ELR (cell line): ENCODE measurements around the gene BRI3BP.
A peak's percentile ranks its signal among the peaks of the same experiment; 100 is the strongest.
"Not testable (repeated sequence)": the region's sequence is repeated elsewhere in the genome, so short reads cannot be mapped to it uniquely, and the experiment has no call there.

Experiments
- DNase-seq: peaks from one replicate; pipeline ENCODE4 v3.0.0-alpha.2; 2015; ENCODE audit warnings: low read depth

The BRI3BP gene

DNA sequence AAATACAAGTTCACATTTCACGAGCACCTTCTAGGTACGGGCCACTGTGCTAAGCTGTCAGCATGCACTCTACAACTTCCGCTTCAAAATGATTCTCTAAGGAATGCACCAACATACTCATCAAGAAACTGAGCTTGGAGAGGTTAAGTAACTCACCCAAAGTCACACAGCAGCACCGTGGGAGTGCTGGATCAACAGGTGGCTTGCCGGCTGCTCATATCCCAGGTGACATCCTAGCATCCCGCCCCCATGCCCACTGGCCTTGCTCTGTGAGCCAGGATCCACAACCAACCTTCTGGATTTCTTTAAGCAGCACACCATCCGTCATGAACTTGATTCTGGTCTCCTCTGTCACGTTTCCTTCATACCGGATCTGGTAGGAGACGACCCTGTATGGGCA, 21.2 kb upstream of the BRI3BP start:
- no peak for DNase-seq

DNA sequence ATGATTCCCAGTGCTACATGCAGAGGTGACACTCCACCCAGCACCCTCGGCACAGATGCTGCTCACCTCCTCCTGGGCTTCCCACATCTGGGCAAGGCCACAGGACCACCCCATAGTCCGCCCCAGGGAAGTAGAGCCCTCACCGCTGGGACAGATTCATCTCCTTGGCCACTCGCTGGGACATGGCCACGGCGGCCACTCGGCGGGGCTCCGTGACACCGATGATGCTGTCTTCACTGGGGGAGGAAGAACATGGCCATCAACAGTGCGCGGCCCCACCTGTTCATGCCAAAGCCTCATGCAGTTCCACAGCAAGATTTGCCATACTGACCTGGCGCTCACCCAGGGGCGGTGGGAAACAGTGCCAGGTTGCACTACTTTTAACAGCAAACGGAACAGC, 18.2 kb upstream of the BRI3BP start:
- DNase-seq: no peak

DNA sequence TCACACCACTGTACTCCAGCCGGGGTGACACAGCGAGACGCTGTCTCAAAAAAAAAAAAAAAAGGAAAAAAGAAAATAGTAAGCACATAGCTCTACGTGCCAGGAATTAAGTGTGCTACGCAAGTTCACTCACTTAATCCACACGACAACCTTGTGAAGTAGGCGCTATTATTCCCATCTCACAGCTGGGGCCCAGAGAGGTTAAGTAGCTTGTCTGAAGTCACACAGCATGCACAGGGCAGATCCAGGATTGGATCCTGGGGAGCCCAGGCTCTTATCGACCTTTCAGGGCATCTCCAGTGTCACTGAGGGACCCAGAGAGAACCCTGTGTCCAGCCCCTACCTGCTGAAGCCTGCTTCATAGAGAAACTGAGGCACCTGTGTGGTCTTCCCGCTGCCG, 16.4 kb upstream of the BRI3BP start:
- DNase-seq: no peak

DNA sequence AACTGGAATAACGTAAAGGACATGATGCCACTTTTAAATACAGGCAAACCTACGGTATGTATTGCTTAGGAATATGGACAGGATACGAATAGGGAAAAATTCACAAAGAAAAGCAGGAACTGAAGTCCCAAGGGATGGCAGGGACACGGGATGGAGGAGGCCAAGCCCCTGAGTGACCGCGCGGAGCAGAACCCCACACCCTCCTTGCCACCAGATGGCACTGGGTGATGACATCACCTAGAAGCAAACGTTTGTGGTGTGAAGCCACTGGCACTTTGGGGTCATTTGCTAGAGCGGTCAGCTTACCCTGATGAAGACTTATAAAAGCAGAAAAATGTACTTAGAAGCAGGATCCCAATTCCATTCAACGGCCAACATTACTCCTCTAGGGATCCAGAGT, 13.9 kb upstream of the BRI3BP start:
- no peak for DNase-seq

DNA sequence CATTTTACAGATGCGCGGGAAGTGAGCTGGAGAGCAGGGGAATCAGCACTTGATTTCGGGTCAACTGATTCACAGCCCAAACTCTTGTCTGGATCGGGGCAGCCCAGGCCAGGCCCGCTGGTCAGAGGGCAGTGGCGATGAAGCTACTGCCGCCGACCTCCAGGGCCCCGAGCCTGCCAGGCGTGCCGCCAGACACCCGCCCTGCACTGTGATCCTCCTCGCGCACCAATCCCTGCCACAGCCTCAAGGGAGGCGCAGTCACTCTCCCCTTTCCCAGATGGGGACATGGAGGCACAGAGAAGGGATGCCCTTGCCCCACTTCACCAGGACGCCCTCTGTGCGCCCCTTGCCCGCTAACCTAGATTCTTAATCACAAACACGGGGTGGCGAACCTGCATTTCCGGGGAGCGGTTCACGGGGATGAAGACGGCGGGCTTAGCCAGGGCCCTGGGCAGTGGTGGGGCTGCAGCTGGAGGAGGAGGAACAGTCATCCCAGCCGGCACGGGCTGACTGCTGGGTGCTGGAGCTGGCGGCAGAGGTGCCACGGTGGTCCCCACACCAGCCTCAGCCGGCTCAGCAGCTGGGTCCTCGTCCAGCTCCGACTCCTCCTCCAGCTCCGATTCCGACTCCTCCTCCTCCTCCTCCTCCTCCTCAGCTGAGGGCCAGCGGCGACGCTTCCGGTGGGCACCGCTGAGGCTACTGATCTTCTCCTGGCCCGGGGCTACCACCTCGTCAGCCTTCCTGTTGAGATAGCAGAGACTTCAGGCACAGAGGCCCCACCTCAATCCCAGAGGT, 13.2 kb upstream of the BRI3BP start:
- DNase-seq: no peak

DNA sequence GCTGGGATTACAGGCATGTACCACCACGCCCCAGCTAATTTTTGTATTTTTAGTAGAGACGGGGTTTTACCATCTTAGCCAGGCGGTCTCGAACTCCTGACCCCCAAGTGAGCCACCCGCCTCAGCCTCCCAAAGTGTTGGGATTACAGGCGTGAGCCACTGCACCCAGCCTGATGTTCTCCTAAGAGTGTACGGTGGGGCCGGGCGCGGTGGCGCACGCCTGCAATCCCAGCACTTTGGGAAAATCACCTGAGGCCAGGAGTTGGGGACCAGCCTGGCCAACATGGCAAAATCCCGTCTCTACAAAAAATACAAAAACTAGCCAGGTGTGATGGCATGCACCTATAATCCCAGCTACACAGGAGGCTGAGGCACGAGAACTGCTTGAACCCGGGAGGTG, 6.6 kb upstream of the BRI3BP start:
- DNase-seq: not testable (repeated sequence)

DNA sequence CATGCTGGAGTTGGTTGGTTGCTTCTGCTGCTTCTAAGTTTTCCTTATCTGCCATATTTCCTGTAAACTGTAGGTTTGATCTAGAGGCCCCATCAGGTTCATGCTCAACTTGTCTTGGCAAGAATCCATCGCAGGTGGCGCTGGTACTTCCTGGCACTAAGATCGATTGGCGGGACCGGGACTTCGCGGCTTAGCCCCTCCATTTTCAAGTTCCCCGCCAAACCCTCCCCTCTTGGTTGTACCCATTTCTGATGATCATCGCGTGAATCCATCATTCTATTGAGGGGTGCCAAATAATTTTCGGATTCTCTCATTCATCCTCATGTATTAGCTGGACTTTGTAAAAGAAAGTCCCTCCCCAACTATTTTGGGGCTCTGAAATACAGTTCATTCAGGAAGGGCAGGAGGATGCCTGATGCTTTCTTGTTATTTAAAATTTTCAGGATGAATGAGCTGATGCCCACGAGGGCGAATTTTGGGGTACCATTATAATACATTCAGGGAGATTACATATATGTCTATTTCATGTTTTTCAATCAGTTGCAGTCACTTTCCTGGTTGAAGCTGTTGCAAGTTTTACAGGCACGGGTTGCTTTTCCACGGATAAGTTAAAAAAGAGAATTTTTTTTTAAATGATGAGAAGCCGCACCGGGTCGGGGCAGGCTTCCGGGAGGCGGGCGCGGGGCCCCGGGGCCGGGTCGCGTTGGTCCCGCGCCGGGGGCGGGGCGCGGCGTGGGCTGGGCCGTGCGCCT, 395 bp upstream of the BRI3BP start:
- DNase-seq: peak; percentile 73

DNA sequence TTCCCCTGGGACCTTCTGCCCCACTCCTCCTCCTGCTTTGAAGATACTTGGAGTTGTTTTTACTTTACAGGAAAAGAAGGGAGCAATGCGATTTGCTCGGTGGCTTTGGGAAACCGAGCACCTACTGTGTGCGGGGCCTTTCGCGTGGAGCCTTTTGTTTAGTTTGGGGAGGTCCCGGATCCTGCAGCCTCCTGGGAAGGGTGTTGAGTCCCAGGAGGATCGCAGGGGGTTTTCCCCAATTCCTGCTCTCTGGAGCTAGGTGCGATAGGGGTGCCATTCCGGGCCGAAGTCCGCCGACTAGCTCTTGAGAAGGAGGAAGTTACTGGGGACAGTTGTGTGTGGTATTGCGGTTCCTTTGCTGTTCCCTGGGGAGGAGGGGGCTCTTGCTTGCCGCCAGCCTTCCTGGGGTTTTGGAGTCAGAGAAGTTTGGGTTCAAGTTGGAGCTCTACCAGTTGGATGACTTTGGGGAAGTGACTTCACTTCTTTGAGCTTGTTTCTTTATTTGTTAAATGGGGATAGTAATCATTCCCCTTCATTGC, 1.1 kb downstream of the BRI3BP start:
- peak; percentile 15 for DNase-seq

DNA sequence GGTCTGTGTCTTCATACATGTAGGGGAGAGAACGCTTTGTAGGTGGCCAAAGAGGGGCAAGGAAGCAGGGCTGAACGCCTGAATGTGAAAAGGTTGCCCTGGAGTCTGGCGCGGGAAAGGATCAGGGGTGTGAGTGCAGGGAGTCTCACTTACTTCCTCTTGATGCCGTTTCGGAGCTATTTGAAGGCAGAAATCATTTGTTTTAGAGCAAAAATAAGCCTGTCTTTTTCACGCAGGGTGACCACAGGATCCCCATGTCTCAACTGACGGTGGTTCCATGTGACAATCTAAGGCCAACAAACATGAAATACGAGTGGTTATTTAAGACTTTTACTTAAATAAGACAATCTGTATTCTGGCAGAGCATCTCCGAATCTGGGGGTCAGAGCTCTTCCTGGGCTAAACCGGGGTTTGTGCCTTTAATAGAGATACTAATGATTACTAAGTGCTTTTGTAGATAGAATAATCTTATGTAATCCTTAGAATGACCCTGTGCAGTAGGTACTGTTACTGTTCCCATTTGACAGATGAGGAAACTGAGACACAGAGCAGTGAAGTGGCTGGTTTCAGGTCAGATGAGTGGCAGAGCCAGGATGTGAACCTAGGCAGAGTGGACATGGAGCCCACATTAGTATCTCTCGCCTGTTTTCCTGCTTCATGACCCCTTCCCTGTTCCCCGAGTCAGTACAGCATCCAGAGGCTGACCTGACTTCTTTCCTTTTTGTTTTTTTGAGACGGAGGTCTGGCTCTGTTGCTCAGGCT, 1.9 kb downstream of the BRI3BP start:
- no peak for DNase-seq

DNA sequence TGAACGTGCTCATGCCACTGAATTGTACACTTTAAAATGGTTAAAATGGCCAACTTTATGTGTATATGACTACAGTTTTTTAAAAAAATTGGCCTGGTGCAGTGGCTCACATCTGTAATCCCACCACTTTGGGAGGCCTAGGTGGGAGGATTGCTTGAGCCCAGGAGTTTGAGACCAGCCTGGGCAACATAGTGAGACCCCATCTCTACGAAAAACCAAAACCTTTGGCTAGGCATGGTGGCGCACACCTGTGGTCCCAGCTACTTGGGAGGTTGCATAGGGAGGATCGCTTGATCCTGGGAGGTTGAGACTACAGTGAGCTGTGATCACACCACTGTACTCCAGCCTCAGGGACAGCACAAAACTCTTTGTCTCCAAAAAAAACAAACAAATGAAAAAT, 5.3 kb downstream of the BRI3BP start:
- no peak for DNase-seq

DNA sequence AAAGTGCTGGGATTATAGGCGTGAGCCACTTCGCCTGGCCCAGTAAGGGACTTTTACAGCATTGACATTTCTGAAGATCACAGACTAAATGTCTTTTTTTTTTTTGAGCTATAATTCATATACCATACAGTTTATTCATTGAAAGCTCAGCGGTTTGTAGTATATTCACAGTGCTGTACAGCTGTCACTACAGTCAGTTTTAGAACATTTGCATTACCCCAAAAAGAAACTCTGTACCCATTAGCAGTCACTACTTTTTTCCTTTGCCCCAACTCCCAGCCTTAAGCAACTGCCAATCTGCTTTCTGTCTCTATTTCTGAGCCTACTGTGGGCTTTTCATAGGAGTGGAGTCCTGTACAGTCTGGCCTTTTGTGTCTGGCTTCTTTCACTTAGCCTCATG, 8.2 kb downstream of the BRI3BP start:
- DNase-seq: no peak

DNA sequence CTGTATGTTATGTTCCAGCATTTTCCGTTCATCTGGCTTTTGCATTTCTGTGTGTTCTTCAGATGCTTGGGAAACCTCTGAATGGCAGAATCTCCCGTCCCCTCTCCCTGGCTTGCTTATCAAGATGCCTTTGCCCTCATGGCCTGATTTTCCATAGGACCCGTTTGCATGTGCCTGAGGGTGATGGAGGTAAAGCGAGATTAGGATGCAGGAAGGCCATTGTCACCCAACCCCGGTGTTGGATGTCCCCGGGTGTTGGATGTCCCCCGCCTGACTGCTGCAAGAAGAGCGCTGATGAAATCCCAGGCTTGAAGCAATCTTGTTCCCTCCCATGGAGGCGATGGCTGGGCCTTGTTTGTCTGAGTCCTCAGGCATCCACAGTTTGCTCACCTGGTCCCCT, 9.6 kb downstream of the BRI3BP start:
- DNase-seq: no peak

DNA sequence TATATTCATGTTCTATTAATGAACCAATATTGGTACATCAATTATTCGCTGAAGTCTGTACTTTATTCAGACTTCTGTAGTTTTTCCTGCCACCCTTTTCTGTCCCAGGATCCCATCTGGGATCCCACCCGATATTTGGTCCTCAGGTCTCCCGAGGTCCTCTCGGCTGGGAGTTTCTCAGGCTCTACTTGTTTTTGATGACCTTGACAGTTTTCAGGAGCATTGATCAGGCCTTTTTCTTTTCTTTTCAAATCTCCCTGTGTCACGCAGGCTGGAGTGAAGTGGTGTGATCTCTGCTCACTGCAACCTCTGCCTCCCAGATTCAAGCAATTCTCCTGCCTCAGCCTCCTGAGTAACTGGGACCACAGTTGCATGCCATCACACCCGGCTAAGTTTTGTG, 11.2 kb downstream of the BRI3BP start:
- no peak for DNase-seq

DNA sequence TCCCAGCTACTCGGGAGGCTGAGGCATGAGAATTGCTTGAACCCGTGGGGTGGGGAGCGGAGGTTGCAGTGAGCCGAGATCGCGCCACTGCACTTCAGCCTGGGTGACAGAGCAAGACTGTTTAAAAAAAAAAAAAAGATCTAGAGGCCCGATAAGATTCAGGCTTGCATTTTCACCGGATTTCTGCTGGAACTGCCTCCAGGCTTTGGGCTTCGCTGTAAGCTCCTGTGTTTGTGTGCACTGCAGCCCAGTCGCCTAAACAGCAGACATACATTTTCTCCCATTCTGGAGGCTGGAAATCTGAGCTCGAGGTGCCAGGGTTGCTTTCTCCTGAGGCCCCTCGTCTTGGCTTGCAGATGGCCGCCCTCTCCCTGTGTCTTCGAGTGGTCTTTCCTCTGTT, 12.2 kb downstream of the BRI3BP start:
- no peak for DNase-seq

DNA sequence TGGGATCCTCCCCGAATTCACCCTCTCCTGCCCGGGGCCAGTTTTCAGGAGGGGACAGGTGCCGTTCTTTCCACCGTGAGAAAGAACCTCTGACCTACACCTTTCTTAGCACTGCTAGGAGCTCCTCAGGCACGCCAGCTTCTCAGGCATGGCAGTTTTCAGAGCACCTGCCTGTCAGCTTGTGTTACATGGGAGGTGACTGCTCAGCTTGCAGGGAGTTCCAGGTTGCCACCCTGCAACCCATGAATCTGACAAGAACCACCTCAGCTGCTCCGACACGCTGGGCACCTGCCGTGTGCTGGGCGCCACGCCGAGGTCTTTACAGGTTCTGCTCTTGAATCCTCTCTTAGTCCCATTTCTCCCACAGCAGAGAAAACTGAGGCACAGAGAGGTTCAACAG, 12.9 kb downstream of the BRI3BP start:
- no peak for DNase-seq

DNA sequence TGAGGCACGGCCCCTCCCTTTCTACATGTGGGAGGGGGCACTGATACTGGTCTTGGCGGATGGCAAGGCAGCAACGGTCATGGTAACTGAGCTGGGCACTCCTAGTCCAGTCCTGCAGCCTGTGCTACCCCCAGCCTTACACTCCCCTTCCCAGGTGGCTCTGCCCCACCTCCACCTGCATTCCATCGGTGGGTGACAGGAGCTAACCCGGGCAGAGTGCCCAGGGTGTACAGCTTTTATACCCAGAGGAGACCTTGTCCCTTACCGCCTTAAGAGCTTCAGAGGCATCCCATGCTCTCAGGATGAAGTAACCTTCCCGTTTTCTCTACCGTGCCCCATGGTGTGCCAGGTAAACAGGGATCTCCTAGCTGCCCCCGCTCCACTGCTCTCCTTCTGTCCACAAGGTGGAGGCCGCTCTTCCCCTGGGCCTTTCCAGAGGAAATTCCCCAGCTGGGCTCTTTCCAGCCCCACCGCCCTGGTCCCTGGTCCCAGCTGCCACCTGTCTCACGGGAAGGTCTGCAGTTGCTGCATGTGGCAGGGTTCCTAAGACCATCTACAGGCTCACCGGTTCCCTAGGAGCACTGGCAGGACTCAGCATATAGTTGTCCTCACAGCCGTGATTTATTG, 20.5 kb downstream of the BRI3BP start:
- no peak for DNase-seq

DNA sequence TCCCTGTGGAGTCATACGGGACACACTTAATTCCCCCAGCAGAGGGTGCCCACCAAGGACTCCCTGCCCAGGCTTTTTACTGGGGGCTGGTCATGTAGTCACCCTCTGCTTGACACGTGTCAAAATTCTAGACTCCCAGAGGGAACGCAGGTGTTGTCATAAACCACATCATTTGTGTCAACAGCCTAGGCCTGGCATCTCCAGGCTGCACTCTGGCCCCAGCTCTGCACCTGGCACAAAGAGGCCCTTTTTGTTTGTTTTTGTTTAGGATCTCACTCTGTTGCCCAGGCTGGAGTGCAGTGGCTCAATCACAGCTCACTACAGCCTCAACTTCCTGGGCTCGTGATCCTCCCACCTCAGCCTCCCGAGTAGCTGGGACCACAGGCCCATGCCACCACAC, 21.1 kb downstream of the BRI3BP start:
- DNase-seq: no peak

DNA sequence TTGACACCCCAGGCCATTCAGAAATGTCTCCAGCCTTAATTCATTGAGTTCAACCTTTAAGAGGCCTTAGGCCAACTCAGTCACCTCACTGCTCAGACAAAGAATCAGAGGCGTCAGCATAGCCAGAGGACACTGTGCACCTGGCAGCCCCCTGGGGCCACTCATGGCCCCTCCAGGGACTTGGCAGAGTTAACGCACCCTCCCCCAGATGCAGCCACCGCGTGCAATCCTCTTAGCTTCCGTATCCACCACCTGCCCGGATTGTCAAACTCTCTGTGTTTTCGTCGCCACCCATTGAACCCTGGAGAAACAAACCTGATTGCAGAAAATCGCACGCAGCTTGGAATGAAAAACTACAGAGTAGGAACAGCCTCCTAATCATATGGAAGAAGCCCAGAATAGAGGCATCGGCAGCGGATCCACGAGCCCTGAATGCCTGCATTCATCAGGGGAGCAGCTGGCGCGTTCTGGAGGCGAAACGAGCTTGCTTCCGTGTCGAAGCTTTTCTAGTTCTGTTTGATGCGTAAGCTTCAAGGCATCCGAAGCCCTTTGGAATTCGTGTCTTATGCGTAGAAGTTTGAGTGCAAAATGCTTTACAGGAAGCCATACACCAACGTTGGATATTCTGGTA, 22.4 kb downstream of the BRI3BP start:
- DNase-seq: no peak

DNA sequence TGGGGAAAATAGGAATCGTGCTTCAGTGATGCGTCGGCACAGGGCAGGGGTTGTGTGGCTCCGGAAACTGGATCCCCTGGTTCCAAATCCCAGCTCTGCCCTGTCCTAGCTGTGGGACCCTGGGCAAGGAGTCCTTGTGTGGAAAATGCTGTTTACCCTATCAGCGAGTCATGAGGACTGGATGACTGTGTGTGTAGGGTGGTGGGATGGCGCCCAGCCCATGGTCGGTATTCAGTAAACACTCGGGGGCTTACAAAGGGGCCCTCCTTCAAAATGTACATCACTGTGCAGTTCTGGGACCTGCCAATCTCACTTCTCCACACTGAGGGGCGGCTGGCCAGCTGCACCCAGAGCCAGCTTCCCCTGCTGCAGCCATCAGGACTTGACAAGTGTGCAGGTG, 24.4 kb downstream of the BRI3BP start:
- DNase-seq: no peak

DNA sequence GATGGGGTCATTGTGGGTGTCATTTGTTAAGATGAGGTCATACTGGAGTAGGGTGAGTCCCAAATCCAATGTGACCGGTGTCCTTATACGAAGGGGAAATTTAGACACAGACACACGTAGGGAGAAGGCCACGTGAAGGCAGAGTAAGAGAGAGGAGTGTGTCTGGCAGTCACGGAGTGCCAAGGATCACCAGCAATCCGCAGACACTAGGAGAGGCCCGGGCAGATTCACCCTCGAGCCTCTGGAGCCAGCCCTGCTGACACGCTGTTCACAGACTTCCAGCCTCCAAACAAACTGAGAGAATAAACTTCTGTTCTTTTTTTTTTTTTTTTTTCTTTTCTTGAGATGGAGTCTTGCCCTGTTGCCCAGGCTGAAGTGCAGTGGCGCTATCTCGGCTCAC, 24.9 kb downstream of the BRI3BP start:
- no peak for DNase-seq

DNA sequence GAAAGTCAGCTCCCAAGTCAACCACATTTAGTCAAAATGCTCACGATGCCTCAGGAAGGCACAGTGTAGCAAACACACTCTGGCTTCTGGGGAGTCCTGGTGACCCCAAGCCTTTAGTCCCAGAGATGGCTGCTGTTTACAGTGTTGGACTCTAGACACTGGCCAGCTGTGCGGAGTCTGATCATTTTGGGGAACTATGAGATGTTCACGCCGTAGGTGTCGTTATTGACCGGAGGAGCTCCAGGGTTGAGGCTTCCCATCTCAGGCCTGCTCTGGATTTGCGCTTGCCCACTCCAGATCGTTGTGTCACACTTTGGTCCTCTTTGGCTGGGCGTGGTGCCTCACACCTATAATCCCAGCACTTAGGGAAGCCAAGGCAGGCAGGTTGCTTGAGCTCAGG, 27.7 kb downstream of the BRI3BP start:
- DNase-seq: no peak

DNA sequence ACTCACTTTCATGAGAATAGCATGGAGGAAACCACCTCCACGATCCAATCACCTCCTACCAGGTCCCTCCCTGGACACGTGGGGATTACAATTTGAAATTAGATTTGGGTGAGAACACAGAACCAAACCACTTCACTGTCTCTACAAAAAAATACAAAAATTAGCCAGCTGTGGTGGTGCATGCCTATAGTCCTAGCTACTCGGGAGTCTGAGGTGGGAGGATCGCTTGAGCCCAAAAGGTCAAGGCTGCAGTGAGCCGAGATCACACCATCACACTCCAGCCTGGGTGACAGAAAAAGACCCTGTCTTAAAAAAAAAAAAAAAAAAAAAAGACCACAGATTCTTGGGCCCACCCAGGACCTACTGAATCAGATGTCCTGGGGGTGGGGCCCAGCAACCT, 28.3 kb downstream of the BRI3BP start:
- DNase-seq: no peak
